Liver (tissue), 9 donors: ENCODE data around the gene MTHFSD. TPM values are rescaled to one million over a fixed set of nuclear protein-coding genes. Genes with fewer than 3 reads are reported as not detected.

Source experiments
- DNase-seq: peaks from one replicate; pipeline ENCODE4 v3.0.0-alpha.2; 2017; ENCODE audit warnings: low spot score
- H3K27ac ChIP-seq, 2 donors: one replicate each; pipeline ENCODE4 v1.7.0; 2013; ENCODE audit warnings: inconsistent platforms in 2 of 2, low read length in 2 of 2, control low read depth in 1 of 2, low read depth in 1 of 2, mild to moderate bottlenecking in 1 of 2
- H3K27me3 ChIP-seq, 4 donors: one replicate each; pipeline versions ENCODE4 v1.6.1 to v1.7.0; 2013; ENCODE audit warnings: low read length in 3 of 4, inconsistent platforms in 1 of 4, mild to moderate bottlenecking in 1 of 4, moderate library complexity in 1 of 4; ENCODE audit not compliant: control insufficient read depth in 4 of 4, insufficient read depth in 4 of 4
- H3K36me3 ChIP-seq, 4 donors: one replicate each; pipeline versions ENCODE4 v1.6.1 to v1.7.0; 2013; ENCODE audit warnings: low read length in 3 of 4, mild to moderate bottlenecking in 3 of 4, low read depth in 1 of 4, moderate library complexity in 1 of 4; ENCODE audit not compliant: control insufficient read depth in 4 of 4, insufficient read depth in 3 of 4
- H3K4me1 ChIP-seq, 4 donors: one replicate each; pipeline versions ENCODE4 v1.6.1 to v1.7.0; 2013; ENCODE audit warnings: low read length in 3 of 4, mild to moderate bottlenecking in 3 of 4, moderate library complexity in 1 of 4; ENCODE audit not compliant: control insufficient read depth in 4 of 4, insufficient read depth in 4 of 4
- H3K4me3 ChIP-seq, 3 donors: one replicate each; pipeline versions ENCODE4 v1.6.1 to v1.7.0; 2013; ENCODE audit warnings: low read length in 3 of 3, control low read depth in 1 of 3, low read depth in 1 of 3, mild to moderate bottlenecking in 1 of 3
- H3K9ac ChIP-seq, 2 donors: one replicate each; pipeline ENCODE4 v1.7.0; 2013; ENCODE audit warnings: low read length in 2 of 2, mild to moderate bottlenecking in 2 of 2, moderate library complexity in 2 of 2, control low read depth in 1 of 2, low read depth in 1 of 2
- H3K9me3 ChIP-seq, 4 donors: one replicate each; pipeline versions ENCODE4 v1.6.1 to v1.7.0; 2013; ENCODE audit warnings: low read length in 3 of 4; ENCODE audit not compliant: control insufficient read depth in 4 of 4
- EGR1 ChIP-seq, 2 donors: IDR thresholded peaks; 2 replicates each; pipeline ENCODE4 v1.6.1; 2016 to 2018; ENCODE audit warnings: antibody characterized with exemption in 2 of 2, low read depth in 2 of 2
- FOXA1 ChIP-seq: IDR thresholded peaks from 2 replicates; pipeline ENCODE4 v1.6.1; 2016; ENCODE audit warnings: antibody characterized with exemption
- FOXA2 ChIP-seq: IDR thresholded peaks from 2 replicates; pipeline ENCODE4 v1.6.1; 2016; ENCODE audit warnings: antibody characterized with exemption
- GABPA ChIP-seq, 2 donors: IDR thresholded peaks in 1 of 2; conservative IDR thresholded peaks in 1 of 2; 2 replicates each; pipeline ENCODE4 v1.6.1; 2016; ENCODE audit warnings: antibody characterized with exemption in 2 of 2, mild to moderate bottlenecking in 1 of 2, moderate library complexity in 1 of 2
- HNF4A ChIP-seq, 2 donors: conservative IDR thresholded peaks; 2 replicates each; pipeline ENCODE4 v1.6.1; 2016; ENCODE audit warnings: antibody characterized with exemption in 2 of 2, mild to moderate bottlenecking in 2 of 2
- HNF4G ChIP-seq: IDR thresholded peaks from 2 replicates; pipeline ENCODE4 v1.6.1; 2016; ENCODE audit warnings: antibody characterized with exemption
- NR2F2 ChIP-seq: IDR thresholded peaks from 2 replicates; pipeline ENCODE4 v1.6.1; 2016; ENCODE audit warnings: antibody characterized with exemption
- RAD21 ChIP-seq, 2 donors: IDR thresholded peaks; 2 replicates each; pipeline ENCODE4 v1.6.1; 2016; ENCODE audit warnings: antibody characterized with exemption in 2 of 2, mild to moderate bottlenecking in 2 of 2
- REST ChIP-seq: IDR thresholded peaks from 2 replicates; pipeline ENCODE4 v1.6.1; 2016; ENCODE audit warnings: antibody characterized with exemption, mild to moderate bottlenecking
- RXRA ChIP-seq, 2 donors: IDR thresholded peaks; 2 replicates each; pipeline ENCODE4 v1.6.1; 2017 to 2018; ENCODE audit warnings: antibody characterized with exemption in 2 of 2, mild to moderate bottlenecking in 1 of 2
- SP1 ChIP-seq: IDR thresholded peaks from 2 replicates; pipeline ENCODE4 v1.6.1; 2018; ENCODE audit warnings: antibody characterized with exemption, mild to moderate bottlenecking
- TAF1 ChIP-seq: conservative IDR thresholded peaks from 2 replicates; pipeline ENCODE4 v1.6.1; 2016; ENCODE audit warnings: antibody characterized with exemption, mild to moderate bottlenecking
- YY1 ChIP-seq: IDR thresholded peaks from 2 replicates; pipeline ENCODE4 v1.6.1; 2016; ENCODE audit warnings: antibody characterized with exemption, mild to moderate bottlenecking
- WGBS: extraction: QIAGEN DNeasy Blood & Tissue Kit; methylation state at CpG from one replicate; pipeline ENCODE4 v1.1.7; 2013; 5-methylcytosine and 5-hydroxymethylcytosine counted together
- polyA plus RNA-seq, 2 donors: library from polyadenylated mRNA; stranded (reverse) in 1 of 2; unstranded in 1 of 2; fragments of 200-250 nt in 1 of 2; fragments of >200 nt in 1 of 2; fragmentation: Nextera tagmentation in 1 of 2; extraction: Ambion mirVana in 1 of 2; gene quantifications; one replicate each; pipeline versions ENCODE4 v1.2.1 to v1.2.3, GENCODE V29; 2013 to 2015
- total RNA-seq, 2 donors: library from RNA; depleted of rRNA; stranded (reverse); fragments of >200 nt; gene quantifications; one replicate each; pipeline ENCODE4 v1.2.3, GENCODE V29; 2014
- TF ChIP-seq, protein P1 (sequence below): fragments of 150-350 bp; IDR thresholded peaks from 2 replicates; pipeline ENCODE4 v1.5.1; 2017; ENCODE audit warnings: improper control_type of control experiment, low read depth, low read length; ENCODE audit not compliant: missing input control
- TF ChIP-seq, protein P2 (sequence below): IDR thresholded peaks from 2 replicates; pipeline ENCODE4 v1.6.1; 2016; ENCODE audit warnings: antibody characterized with exemption
- TF ChIP-seq, protein P3 (sequence below): IDR thresholded peaks from 2 replicates; pipeline ENCODE4 v1.6.1; 2016; ENCODE audit warnings: antibody characterized with exemption
- TF ChIP-seq, protein P4 (sequence below): IDR thresholded peaks from 2 replicates; pipeline ENCODE4 v1.6.1; 2016; ENCODE audit warnings: antibody characterized with exemption
- donor health status: healthy.
- donor health status: healthy.
- donor health status: healthy.
- donor health status: healthy.
- donor health status: healthy.

MTHFSD gene
- total and polyA plus RNA-seq, 4 donors, result 4.6 to 8.1 (median 6.5) TPM

DNA sequence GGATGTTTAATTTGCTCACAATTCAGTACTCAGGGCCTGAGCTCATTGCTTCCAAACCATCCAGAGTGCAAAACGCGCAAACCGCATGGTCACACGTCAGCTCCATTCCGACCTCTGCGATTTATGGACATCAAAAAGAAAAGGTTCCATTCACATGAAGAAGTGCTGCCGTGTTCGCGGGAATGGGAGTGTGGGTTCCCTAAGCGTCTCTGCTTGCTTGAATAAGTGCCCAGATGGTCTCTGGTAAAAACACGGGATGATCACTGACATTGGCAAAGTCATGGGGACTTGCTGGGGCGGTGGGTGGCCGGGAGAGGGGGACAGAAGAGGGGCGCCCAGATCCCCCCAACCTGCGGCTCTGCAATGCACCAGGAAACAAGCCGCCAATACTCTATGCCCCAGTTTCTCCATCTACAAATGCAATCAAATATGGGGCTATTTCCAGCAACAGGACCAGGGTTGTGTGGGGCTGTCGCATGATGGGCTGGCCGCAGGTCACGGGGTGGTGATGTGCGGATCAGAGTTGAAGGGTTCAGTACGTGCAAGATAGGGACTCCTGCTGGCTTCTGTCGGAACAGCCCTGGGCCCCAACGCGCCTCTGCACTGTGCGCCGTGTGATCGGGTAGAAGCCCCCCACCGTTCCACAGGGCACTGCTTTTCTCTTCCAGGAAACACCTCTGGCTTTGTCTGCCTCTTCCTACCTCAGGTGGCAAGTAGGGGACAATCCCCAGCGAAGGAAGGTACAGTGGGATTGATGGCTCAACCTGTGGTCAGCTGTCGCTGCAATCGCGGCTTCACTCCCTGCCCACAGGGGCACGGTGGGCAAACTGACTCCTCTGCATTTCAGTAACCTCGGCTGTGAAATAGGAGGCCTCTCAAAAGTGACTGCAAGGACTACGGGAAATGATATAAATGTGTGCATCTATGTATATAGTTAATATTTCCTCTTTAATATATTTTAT lies 33.5 kb downstream of the MTHFSD start:
- no peak overlapping the region for H3K27ac ChIP-seq
- H3K36me3 ChIP-seq, result no peaks in the 10 kb centered on the region
- whole genome bisulfite sequencing, result 73% methylated on average over 35 of the region's 35 CpGs
- H3K9ac ChIP-seq, result no peak overlapping the region
- H3K4me3 ChIP-seq, result no peak overlapping the region
- H3K9me3 ChIP-seq, result no peaks in the 10 kb centered on the region
- no peak for DNase-seq
- TF ChIP-seq, protein P1, sequence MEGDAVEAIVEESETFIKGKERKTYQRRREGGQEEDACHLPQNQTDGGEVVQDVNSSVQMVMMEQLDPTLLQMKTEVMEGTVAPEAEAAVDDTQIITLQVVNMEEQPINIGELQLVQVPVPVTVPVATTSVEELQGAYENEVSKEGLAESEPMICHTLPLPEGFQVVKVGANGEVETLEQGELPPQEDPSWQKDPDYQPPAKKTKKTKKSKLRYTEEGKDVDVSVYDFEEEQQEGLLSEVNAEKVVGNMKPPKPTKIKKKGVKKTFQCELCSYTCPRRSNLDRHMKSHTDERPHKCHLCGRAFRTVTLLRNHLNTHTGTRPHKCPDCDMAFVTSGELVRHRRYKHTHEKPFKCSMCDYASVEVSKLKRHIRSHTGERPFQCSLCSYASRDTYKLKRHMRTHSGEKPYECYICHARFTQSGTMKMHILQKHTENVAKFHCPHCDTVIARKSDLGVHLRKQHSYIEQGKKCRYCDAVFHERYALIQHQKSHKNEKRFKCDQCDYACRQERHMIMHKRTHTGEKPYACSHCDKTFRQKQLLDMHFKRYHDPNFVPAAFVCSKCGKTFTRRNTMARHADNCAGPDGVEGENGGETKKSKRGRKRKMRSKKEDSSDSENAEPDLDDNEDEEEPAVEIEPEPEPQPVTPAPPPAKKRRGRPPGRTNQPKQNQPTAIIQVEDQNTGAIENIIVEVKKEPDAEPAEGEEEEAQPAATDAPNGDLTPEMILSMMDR, result no peak
- no peak for TF ChIP-seq TAF1
- no peak for TF ChIP-seq REST
- TF ChIP-seq NR2F2, result no peak
- TF ChIP-seq, protein P2, sequence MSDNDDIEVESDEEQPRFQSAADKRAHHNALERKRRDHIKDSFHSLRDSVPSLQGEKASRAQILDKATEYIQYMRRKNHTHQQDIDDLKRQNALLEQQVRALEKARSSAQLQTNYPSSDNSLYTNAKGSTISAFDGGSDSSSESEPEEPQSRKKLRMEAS, result no peak
- TF ChIP-seq EGR1 (IDR thresholded peaks at IDR 0.05; ENCODE audit: low read depth in 2 of 2), result no peak
- TF ChIP-seq RXRA (IDR thresholded peaks at IDR 0.05), result no peak
- no peak for TF ChIP-seq HNF4A (conservative IDR thresholded peaks at IDR 0.05)
- TF ChIP-seq SP1, result no peak
- TF ChIP-seq, protein P3, sequence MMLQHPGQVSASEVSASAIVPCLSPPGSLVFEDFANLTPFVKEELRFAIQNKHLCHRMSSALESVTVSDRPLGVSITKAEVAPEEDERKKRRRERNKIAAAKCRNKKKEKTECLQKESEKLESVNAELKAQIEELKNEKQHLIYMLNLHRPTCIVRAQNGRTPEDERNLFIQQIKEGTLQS, result no peak
- no peak for TF ChIP-seq GABPA (IDR thresholded peaks at IDR 0.05 in 1 of 2, conservative IDR thresholded peaks at IDR 0.05 in 1 of 2)
- no peak for TF ChIP-seq RAD21 (IDR thresholded peaks at IDR 0.05)
- TF ChIP-seq FOXA2, result no peak
- no peak for TF ChIP-seq FOXA1
- no peak for TF ChIP-seq HNF4G
- TF ChIP-seq YY1, result no peak
- TF ChIP-seq, protein P4, sequence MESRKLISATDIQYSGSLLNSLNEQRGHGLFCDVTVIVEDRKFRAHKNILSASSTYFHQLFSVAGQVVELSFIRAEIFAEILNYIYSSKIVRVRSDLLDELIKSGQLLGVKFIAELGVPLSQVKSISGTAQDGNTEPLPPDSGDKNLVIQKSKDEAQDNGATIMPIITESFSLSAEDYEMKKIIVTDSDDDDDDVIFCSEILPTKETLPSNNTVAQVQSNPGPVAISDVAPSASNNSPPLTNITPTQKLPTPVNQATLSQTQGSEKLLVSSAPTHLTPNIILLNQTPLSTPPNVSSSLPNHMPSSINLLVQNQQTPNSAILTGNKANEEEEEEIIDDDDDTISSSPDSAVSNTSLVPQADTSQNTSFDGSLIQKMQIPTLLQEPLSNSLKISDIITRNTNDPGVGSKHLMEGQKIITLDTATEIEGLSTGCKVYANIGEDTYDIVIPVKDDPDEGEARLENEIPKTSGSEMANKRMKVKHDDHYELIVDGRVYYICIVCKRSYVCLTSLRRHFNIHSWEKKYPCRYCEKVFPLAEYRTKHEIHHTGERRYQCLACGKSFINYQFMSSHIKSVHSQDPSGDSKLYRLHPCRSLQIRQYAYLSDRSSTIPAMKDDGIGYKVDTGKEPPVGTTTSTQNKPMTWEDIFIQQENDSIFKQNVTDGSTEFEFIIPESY, result no peak
- H3K27me3 ChIP-seq, result peaks cover 2 to 21% (median 9%) of the 10 kb centered on the region in 4 donors
- H3K4me1 ChIP-seq, result peaks cover 0 to 2% (median 0%) of the 10 kb centered on the region in 4 donors
